Measurements from ENCODE around the gene NOD2. TPM values are rescaled to one million over a fixed set of nuclear protein-coding genes. Genes with fewer than 3 reads are reported as not detected.

Gene NOD2
- total and polyA plus RNA-seq, 2 experiments from 2014 or later = 0.27 to 0.66 TPM

- TF ChIP-seq REST (IDR thresholded peaks at IDR 0.05; ENCODE audit: unreplicated experiment) = no peak
- TF ChIP-seq POLR2AphosphoS5 (IDR thresholded peaks at IDR 0.05; ENCODE audit: low read depth) = no peak
- TF ChIP-seq ZNF331 (CRISPR knock-in tag; IDR thresholded peaks at IDR 0.05; ENCODE audit: low read depth) = no peak
- no peak for TF ChIP-seq ZNF114 (CRISPR knock-in tag; IDR thresholded peaks at IDR 0.05)
- TF ChIP-seq ZNF462 (CRISPR knock-in tag; IDR thresholded peaks at IDR 0.05) = no peak
- no peak for TF ChIP-seq CREB1 (CRISPR knock-in tag; IDR thresholded peaks at IDR 0.05; ENCODE audit: low read depth)
- no peak for TF ChIP-seq NANOG (IDR thresholded peaks at IDR 0.05; ENCODE audit: borderline replicate concordance)
- no peak for TF ChIP-seq STAT1 (IDR thresholded peaks at IDR 0.05; ENCODE audit: unreplicated experiment)
Measured at GRCh38 chr16:50743581-50744225, 50.3 kb downstream of the NOD2 start (continued).
